Vagina (tissue), 2 donors: ENCODE measurements around the gene KRTAP5-3. TPM values are rescaled to one million over a fixed set of nuclear protein-coding genes. Genes with fewer than 3 reads are reported as not detected.
"Not testable (repeated sequence)": the region's sequence is repeated elsewhere in the genome, so short reads cannot be mapped to it uniquely, and the experiment has no call there.

Source experiments
- DNase-seq, 2 donors: peaks; one replicate each; pipeline ENCODE4 v3.0.0-alpha.2; 2017; ENCODE audit errors: extremely low spot score in 2 of 2
- H3K27ac ChIP-seq: fragments of 200-600 bp; sonication (generic); one replicate; pipeline ENCODE4 v1.5.1; 2019
- H3K27me3 ChIP-seq: fragments of 200-600 bp; sonication (generic); one replicate; pipeline ENCODE4 v1.5.1; 2019
- H3K36me3 ChIP-seq, 2 donors: fragments of 200-600 bp; sonication (generic); one replicate each; pipeline ENCODE4 v1.5.1; 2017 to 2019
- H3K4me1 ChIP-seq: fragments of 200-600 bp; sonication (generic); one replicate; pipeline ENCODE4 v1.5.1; 2019
- H3K4me3 ChIP-seq, 2 donors: fragments of 200-600 bp; sonication (generic); 1 replicate in 1 of 2; 2 replicates in 1 of 2; pipeline ENCODE4 v1.5.1; 2016 to 2019
- H3K9me3 ChIP-seq: fragments of 200-600 bp; sonication (generic); one replicate; pipeline ENCODE4 v1.5.1; 2019
- CTCF ChIP-seq, 3 experiments: fragments of 450-650 bp in 2 of 3; fragments of 200-600 bp in 1 of 3; sonication (generic) in 1 of 3; IDR thresholded peaks; one replicate each; pipeline ENCODE4 v1.5.1; 2017 to 2019; ENCODE audit warnings: antibody characterized with exemption in 3 of 3, mild to moderate bottlenecking in 2 of 3, moderate library complexity in 2 of 3
- POLR2A ChIP-seq, 2 donors: fragments of 450-650 bp; IDR thresholded peaks; one replicate each; pipeline ENCODE4 v1.6.1; 2017; ENCODE audit warnings: antibody characterized with exemption in 2 of 2, mild to moderate bottlenecking in 2 of 2, moderate library complexity in 2 of 2
- POLR2AphosphoS5 ChIP-seq, 2 donors: sonication (generic); formaldehyde crosslinking; IDR thresholded peaks; one replicate each; pipeline ENCODE4 v1.9.0; 2017; ENCODE audit warnings: antibody characterized with exemption in 2 of 2, mild to moderate bottlenecking in 2 of 2, low read depth in 1 of 2; ENCODE audit not compliant: insufficient read depth in 1 of 2
- intact Hi-C: fragments of 100-400 bp; cut with DNase I; formaldehyde crosslinking; loops from one replicate; pipeline ENCODE4 v1.15.1; 2023
- total RNA-seq: library from RNA; depleted of rRNA; stranded (reverse); fragments of >200 nt; gene quantifications from one replicate; pipeline ENCODE4 v1.2.3, GENCODE V29; 2016

KRTAP5-3 gene
- total RNA-seq, 1 donor from 2014 or later = not detected

- Histone ChIP-seq H3K27me3 (no peaks in the 10 kb centered on the region), H3K36me3 (no peaks in the 10 kb centered on the region), H3K4me1 (no peaks in the 10 kb centered on the region), H3K9me3 (no peaks in the 10 kb centered on the region), H3K4me3 (no peak overlapping the region), H3K27ac (no peak overlapping the region)
- DNase-seq = no peak
- intact Hi-C loops = no loop called here
- TF ChIP-seq POLR2AphosphoS5 (IDR thresholded peaks at IDR 0.05; ENCODE audit: insufficient read depth in 1 of 2, low read depth in 1 of 2) = no peak
- TF ChIP-seq POLR2A (IDR thresholded peaks at IDR 0.05) = no peak
- no peak for TF ChIP-seq CTCF (IDR thresholded peaks at IDR 0.05)
Measured at GRCh38 chr11:1604181-1604580, 4.1 kb downstream of the KRTAP5-3 start.

DNA sequence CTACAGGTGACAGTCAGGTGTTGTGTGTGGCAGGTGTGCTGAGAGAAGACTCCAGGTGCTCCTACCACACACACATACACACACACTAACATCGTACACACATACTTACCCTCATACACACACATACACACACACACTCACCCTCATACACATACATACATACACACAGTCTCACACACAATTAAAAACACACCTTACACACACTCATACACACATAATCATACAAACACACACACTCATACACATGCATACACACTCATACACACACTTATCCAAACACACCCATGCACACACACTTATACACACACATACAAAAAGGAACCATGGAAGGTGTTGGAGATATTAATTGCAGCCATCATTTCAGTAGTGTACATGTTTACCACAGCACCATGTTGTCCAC is 4.6 kb downstream of the KRTAP5-3 start:
- DNase-seq = no peak
- TF ChIP-seq POLR2A (IDR thresholded peaks at IDR 0.05) (no peak), CTCF (IDR thresholded peaks at IDR 0.05) (no peak), POLR2AphosphoS5 (IDR thresholded peaks at IDR 0.05; ENCODE audit: insufficient read depth in 1 of 2, low read depth in 1 of 2) (no peak)
- intact Hi-C loops = no loop called here
- Histone ChIP-seq H3K27ac (no peak overlapping the region), H3K36me3 (no peaks in the 10 kb centered on the region), H3K27me3 (no peaks in the 10 kb centered on the region), H3K4me3 (no peak overlapping the region), H3K4me1 (no peaks in the 10 kb centered on the region), H3K9me3 (no peaks in the 10 kb centered on the region)

DNA sequence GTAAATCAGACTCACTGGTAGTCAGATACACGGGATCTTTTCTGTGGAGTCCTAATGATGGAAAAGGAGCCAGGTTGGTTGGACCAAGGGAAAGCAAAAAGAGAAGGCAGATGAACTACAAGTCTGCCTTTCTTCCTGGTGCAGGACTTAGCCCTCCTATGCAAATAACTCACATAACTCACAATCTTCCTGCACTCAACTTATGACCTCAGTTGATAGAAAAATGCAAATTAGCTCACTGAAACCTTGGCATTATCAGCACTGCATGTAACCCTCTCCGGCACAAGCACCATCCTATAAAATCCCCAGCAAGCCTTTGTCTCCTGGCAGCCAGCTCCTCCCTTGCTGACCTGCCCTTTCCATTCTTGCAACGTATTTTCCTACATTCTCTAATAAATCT is 6.6 kb downstream of the KRTAP5-3 start:
- H3K27me3 ChIP-seq, DNase-seq: not testable (repeated sequence)

DNA sequence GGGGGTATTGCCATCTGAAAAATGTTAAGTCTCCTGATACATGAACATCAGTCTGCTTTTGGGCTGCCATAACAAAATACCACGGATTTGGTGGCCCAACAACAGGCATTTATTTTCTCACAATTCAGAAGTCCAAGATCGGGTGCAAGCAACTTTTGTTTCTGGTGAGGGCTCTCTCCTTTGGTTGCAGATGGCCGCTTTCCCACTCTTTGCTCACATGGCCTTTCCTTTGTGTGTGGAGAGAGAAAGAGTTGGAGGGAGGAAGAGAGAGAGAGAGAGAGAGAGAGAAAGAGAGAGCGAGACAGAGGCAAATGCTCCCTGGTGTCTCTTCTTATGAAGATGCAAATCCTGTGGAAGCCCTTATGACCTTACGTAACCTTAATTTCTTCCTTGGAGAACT is 7.6 kb downstream of the KRTAP5-3 start:
- no peak for TF ChIP-seq POLR2A (IDR thresholded peaks at IDR 0.05)
- no peak for TF ChIP-seq CTCF (IDR thresholded peaks at IDR 0.05)
- Histone ChIP-seq H3K27ac (no peak overlapping the region), H3K27me3 (no peaks in the 10 kb centered on the region), H3K4me3 (no peak overlapping the region), H3K36me3 (no peaks in the 10 kb centered on the region), H3K4me1 (no peaks in the 10 kb centered on the region), H3K9me3 (no peaks in the 10 kb centered on the region)
- no peak for DNase-seq
- intact Hi-C loops = no loop called here

More for the DNA sequence above, 6.6 kb downstream of the KRTAP5-3 start:
- intact Hi-C loops, H3K4me1 ChIP-seq, H3K9me3 ChIP-seq, H3K27ac ChIP-seq, H3K4me3 ChIP-seq, H3K36me3 ChIP-seq: not testable (repeated sequence)

- intact Hi-C loops = no loop called here
- H3K9me3 ChIP-seq = no peaks in the 10 kb centered on the region
- DNase-seq = no peak
- H3K4me1 ChIP-seq = no peaks in the 10 kb centered on the region
- no peak overlapping the region for H3K4me3 ChIP-seq
- TF ChIP-seq CTCF (IDR thresholded peaks at IDR 0.05) = no peak
- no peak for TF ChIP-seq POLR2AphosphoS5 (IDR thresholded peaks at IDR 0.05; ENCODE audit: insufficient read depth in 1 of 2, low read depth in 1 of 2)
- TF ChIP-seq POLR2A (IDR thresholded peaks at IDR 0.05) = no peak
- no peak overlapping the region for H3K27ac ChIP-seq
- H3K36me3 ChIP-seq = no peaks in the 10 kb centered on the region
- H3K27me3 ChIP-seq = no peaks in the 10 kb centered on the region
Measured at GRCh38 chr11:1598816-1599215, 9.4 kb downstream of the KRTAP5-3 start.

GRCh38 chr11:1598406-1598805 is 9.9 kb downstream of the KRTAP5-3 start:
- H3K27me3 ChIP-seq, H3K4me1 ChIP-seq, DNase-seq, intact Hi-C loops, H3K27ac ChIP-seq, H3K36me3 ChIP-seq, H3K9me3 ChIP-seq, H3K4me3 ChIP-seq: not testable (repeated sequence)
